NCI-H748 treated with DMSO at 0.1 percent for 48 hours (cell line): ENCODE results near the gene FCGR2B.
A peak's percentile ranks its signal among the peaks of the same experiment; 100 is the strongest.
"Not testable (repeated sequence)": the region's sequence is repeated elsewhere in the genome, so short reads cannot be mapped to it uniquely, and the experiment has no call there.

ENCODE experiments used
- DNase-seq: peaks from one replicate; lab custom pipeline; 2025; lab: John Stamatoyannopoulos, UW

Gene FCGR2B

GRCh38 chr1:161647507-161648360, 15.2 kb upstream of the FCGR2B start:
- peak; percentile 19 for DNase-seq

DNA sequence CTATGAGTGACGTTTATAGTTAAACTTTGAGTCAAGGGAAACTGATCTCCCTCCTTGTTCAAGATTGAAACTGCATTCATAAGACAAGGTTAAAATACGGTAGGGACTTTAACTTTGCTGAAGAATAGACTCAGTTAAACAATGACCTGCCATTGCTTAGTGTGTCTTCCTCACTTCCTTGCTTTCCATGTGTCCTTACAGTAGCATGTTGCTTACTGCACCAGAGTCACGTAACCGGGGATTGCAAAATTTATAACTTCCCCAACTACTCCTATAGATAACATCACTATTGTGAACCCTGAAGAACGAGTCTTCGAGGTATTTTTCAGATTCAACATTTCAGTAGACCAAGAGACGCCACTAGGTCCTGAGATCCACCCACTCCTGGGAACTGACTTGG, 9.4 kb upstream of the FCGR2B start:
- not testable (repeated sequence) for DNase-seq

GRCh38 chr1:161653971-161654370, 9.0 kb upstream of the FCGR2B start:
- DNase-seq: not testable (repeated sequence)

GRCh38 chr1:161658524-161658923, 4.4 kb upstream of the FCGR2B start:
- DNase-seq: not testable (repeated sequence)

GRCh38 chr1:161661660-161662311, 1.2 kb upstream of the FCGR2B start:
- DNase-seq: not testable (repeated sequence)

- DNase-seq: not testable (repeated sequence)
These were observed 626 bp downstream of the FCGR2B start for GRCh38 chr1:161663569-161663968.

- DNase-seq: not testable (repeated sequence)
These were observed 1.7 kb downstream of the FCGR2B start for GRCh38 chr1:161664689-161665088.

- DNase-seq: not testable (repeated sequence)
These were observed 8.4 kb downstream of the FCGR2B start for GRCh38 chr1:161671045-161672020.

GRCh38 chr1:161673437-161673836, 10.5 kb downstream of the FCGR2B start:
- not testable (repeated sequence) for DNase-seq

- DNase-seq: not testable (repeated sequence)
These were observed 11.5 kb downstream of the FCGR2B start for GRCh38 chr1:161674447-161674846.

GRCh38 chr1:161674908-161675307, 12.0 kb downstream of the FCGR2B start:
- DNase-seq: not testable (repeated sequence)

DNA sequence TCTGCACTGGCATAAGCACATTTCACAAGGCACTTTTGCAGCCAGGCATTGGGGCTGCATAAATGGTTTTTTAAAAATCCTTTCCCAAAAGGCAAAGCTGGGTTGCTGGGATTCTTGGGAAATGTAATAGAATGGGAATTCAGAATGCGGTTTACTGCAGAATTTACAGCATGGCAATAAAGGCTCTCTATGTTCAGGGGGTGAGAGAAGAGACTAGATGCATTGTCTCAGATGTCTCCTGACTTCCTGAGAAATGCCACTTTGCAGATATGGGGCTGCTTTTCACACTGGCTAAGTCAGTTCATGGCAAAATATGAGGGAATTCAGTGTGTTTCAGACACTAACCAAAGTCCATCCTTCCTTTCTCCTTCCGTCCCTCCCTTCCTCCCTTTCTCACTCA, 13.5 kb downstream of the FCGR2B start:
- DNase-seq: no peak

GRCh38 chr1:161676958-161677689, 14.2 kb downstream of the FCGR2B start:
- DNase-seq: no peak

GRCh38 chr1:161678500-161678899, 15.6 kb downstream of the FCGR2B start:
- DNase-seq: no peak

GRCh38 chr1:161681879-161682278, 18.9 kb downstream of the FCGR2B start:
- no peak for DNase-seq

- no peak for DNase-seq
These were observed 26.0 kb downstream of the FCGR2B start for GRCh38 chr1:161688946-161689345.

- no peak for DNase-seq
These were observed 28.9 kb downstream of the FCGR2B start for GRCh38 chr1:161691846-161692245.

GRCh38 chr1:161693020-161693712, 30.2 kb downstream of the FCGR2B start:
- DNase-seq: not testable (repeated sequence)

DNA sequence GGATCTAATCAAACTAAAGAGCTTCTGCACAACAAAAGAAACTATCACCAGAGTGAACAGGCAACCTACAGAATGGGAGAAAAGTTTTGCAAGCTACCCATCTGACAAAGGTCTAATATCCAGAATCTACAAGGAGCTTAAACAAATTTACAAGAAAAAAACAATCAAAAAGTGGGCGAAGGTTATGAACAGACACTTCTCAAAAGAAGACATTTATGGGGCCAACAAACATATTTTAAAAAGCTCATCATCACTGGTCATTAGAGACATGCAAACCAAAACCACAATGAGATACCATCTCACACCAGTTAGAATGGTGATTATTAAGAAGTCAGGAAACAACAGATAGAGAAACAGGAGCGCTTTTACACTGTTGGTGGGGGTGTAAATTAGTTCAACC, 35.4 kb downstream of the FCGR2B start:
- DNase-seq: not testable (repeated sequence)

DNA sequence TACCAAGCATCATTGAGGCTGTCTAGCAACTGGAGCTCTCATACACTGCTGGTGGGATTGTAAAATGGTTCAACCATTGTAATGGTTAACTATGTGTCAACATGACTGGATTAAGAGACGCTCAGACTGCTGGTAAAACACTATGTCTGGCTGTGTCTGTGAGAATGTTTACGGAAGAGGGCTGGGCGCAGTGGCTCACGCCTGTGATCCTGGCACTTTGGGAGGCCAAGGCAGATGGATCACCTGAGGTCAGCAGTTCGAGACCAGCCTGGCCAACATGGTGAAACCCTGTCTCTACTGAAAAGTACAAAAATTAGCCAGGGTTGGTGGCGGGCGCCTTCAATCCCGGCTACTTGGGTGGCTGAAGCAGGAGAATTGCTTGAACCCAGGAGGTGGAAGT, 39.3 kb downstream of the FCGR2B start:
- peak; percentile 58 for DNase-seq

DNA sequence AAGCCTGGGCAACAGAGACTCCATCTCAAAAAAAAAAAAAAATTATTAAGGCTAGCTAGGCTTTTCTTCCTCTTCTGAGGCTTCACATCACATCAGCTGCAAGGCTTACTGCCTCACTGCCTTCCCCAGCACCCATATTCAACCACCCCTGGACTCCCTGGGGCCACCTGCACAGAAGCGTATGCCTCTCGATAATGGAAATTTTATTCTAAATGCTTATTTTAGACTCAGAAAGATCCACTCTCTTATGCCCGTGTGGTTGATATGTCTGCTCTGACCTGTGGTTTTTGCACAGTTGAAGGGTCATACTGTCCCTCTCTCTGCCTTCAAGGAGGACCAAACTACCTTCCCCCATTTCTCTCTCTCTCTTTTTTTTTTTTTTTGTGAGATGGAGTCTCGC, 42.6 kb downstream of the FCGR2B start:
- no peak for DNase-seq
